Measurements from ENCODE around the gene AP5M1.

DNA sequence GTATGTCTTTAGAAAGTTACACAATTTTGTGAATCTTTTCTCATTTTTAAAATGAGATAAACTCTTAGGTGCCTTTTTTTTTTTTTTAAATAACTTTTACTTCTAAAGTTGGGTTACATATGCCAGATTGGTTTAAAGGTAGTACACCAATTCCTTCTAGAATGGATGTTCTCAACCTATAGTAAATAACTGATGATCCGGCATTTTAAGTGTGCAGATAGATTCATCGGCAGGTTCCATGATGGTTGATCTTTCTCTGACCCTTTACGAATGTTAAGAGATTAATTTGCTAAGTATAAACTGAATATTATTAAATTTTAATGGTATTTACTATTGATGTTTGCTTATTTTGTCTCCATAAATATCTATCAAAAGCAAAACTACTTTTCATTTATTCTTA is 8.3 kb downstream of the AP5M1 start:
- TF ChIP-seq EZH2 (IDR thresholded peaks at IDR 0.05; ENCODE audit: borderline replicate concordance, low read depth, low read length, poor library complexity, severe bottlenecking) (no peak), CTCF (conservative IDR thresholded peaks at IDR 0.05; ENCODE audit: low read depth, low read length) (no peak)
